Peyer's patch (tissue), 4 donors: ENCODE measurements around the gene EPS15. TPM values are rescaled to one million over a fixed set of nuclear protein-coding genes. Genes with fewer than 3 reads are reported as not detected.
"Not testable (repeated sequence)": the region's sequence is repeated elsewhere in the genome, so short reads cannot be mapped to it uniquely, and the experiment has no call there.

ENCODE experiments used
- DNase-seq, 3 donors: peaks; one replicate each; pipeline ENCODE4 v3.0.0-alpha.2; 2017 to 2019
- H3K27ac ChIP-seq, 4 donors: fragments of 200-600 bp; sonication (generic); one replicate each; pipeline ENCODE4 v1.5.1; 2016 to 2019
- H3K27me3 ChIP-seq, 2 donors: fragments of 200-600 bp; sonication (generic); one replicate each; pipeline ENCODE4 v1.5.1; 2019
- H3K36me3 ChIP-seq, 3 donors: fragments of 200-600 bp; sonication (generic); one replicate each; pipeline ENCODE4 v1.5.1; 2016 to 2019
- H3K4me1 ChIP-seq, 4 donors: fragments of 200-600 bp; sonication (generic); one replicate each; pipeline ENCODE4 v1.5.1; 2016 to 2019
- H3K4me3 ChIP-seq, 4 donors: fragments of 200-600 bp; sonication (generic); 1 replicate in 3 of 4; 2 replicates in 1 of 4; pipeline ENCODE4 v1.5.1; 2016 to 2019; ENCODE audit warnings: mild to moderate bottlenecking in 1 of 4
- H3K9me3 ChIP-seq, 4 donors: fragments of 200-600 bp; sonication (generic); one replicate each; pipeline ENCODE4 v1.5.1; 2016 to 2019; ENCODE audit warnings: mild to moderate bottlenecking in 1 of 4
- POLR2A ChIP-seq, 2 donors: fragments of 450-650 bp; IDR thresholded peaks; one replicate each; pipeline ENCODE4 v1.5.1; 2017; ENCODE audit warnings: antibody characterized with exemption in 2 of 2, mild to moderate bottlenecking in 2 of 2, moderate library complexity in 2 of 2
- total RNA-seq, 4 donors: library from RNA; depleted of rRNA; stranded (reverse); fragments of >200 nt; gene quantifications; one replicate each; pipeline ENCODE4 v1.1.0, GENCODE V29; 2016
- TF ChIP-seq, protein P1 (sequence below), 6 experiments: fragments of 450-650 bp in 4 of 6; fragments of 200-600 bp in 2 of 6; sonication (generic) in 1 of 6; IDR thresholded peaks; one replicate each; pipeline ENCODE4 v1.5.1; 2017 to 2019; ENCODE audit warnings: antibody characterized with exemption in 6 of 6, mild to moderate bottlenecking in 3 of 6, moderate library complexity in 1 of 6

The EPS15 gene
- total RNA-seq, 4 donors from 2014 or later, result 48.9 to 160 (median 65.6) TPM

DNA sequence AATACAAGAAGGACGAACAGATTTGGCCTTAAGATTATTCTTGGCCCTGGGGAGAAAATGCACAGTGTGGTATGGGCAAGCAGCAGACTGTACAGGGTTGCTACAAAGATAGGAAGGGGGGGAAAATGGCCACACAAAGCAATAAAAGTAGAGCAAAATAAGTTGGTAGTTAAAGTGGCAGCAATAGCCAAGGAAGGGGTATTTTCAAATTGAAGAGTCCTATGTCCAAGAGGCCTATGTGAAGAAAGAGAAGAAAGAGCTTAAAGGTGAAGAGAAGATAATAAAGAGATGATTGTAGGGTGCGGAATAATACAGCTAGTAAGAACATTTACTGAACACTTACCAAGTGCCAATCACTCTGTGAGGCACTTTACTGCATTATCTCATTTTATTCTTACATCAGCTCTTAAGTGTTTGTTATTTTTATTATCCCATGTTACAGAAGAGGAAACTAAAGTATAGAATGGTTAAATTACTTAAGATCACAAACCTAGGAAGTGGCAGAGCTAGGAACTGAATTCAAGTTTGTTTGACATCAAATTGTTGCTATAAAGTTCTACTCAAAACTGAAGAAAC, 100.6 kb downstream of the EPS15 start:
- TF ChIP-seq, protein P1, sequence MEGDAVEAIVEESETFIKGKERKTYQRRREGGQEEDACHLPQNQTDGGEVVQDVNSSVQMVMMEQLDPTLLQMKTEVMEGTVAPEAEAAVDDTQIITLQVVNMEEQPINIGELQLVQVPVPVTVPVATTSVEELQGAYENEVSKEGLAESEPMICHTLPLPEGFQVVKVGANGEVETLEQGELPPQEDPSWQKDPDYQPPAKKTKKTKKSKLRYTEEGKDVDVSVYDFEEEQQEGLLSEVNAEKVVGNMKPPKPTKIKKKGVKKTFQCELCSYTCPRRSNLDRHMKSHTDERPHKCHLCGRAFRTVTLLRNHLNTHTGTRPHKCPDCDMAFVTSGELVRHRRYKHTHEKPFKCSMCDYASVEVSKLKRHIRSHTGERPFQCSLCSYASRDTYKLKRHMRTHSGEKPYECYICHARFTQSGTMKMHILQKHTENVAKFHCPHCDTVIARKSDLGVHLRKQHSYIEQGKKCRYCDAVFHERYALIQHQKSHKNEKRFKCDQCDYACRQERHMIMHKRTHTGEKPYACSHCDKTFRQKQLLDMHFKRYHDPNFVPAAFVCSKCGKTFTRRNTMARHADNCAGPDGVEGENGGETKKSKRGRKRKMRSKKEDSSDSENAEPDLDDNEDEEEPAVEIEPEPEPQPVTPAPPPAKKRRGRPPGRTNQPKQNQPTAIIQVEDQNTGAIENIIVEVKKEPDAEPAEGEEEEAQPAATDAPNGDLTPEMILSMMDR (IDR thresholded peaks at IDR 0.05), result no peak
- TF ChIP-seq POLR2A (IDR thresholded peaks at IDR 0.05), result no peak
- no peaks in the 10 kb centered on the region for H3K9me3 ChIP-seq
- H3K4me3 ChIP-seq, result no peak overlapping the region
- peaks cover 0 to 4% (median 0%) of the 10 kb centered on the region in 3 donors for H3K36me3 ChIP-seq
- H3K27ac ChIP-seq, result no peak overlapping the region
- no peak for DNase-seq
- H3K27me3 ChIP-seq, result no peaks in the 10 kb centered on the region
- no peaks in the 10 kb centered on the region for H3K4me1 ChIP-seq

DNA sequence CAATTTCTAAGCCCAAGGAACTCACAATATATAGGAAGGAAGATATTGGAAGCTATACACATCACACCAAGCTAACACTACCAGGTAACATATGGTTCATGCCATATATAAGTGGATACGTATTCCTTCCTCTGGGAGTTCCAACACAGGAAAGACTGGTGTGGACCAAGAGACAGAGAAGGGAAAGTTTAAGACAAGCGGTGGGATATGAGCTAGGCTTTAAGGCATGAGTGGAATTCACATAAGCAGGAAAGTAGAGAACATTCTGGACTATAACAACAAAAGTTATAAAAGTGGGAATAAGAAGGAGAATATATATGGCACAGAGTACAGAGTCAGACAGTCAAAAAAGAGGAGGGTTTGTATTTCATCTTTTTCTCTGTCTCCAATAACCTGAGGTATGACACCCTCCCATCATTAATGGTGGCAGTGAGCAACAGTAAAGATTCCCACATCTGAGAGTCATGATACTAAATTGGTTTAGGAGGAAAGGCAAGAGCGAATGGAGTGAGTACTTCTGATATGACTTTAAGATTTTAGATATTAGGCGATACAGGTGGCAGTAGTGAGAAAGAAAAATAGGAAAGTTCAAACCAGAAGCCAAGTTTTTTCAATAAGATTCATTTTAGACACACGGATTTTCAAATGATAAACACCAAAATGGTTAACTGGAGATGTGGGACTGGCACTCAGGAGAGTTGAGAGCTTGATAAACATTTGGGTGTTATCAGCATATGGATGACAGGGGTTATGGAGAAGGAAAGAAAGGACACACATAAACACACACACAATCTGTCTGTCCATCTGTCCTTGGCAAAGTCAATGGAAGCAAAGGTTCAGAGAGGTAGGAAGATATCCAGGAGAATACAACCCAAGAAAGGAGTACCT, 101.3 kb downstream of the EPS15 start:
- Histone ChIP-seq H3K27ac (no peak overlapping the region), H3K27me3 (no peaks in the 10 kb centered on the region), H3K9me3 (no peaks in the 10 kb centered on the region), H3K4me3 (no peak overlapping the region), H3K36me3 (peaks cover 0 to 4% (median 0%) of the 10 kb centered on the region in 3 donors), H3K4me1 (no peaks in the 10 kb centered on the region)
- TF ChIP-seq, protein P1 (IDR thresholded peaks at IDR 0.05), result no peak
- no peak for DNase-seq

DNA sequence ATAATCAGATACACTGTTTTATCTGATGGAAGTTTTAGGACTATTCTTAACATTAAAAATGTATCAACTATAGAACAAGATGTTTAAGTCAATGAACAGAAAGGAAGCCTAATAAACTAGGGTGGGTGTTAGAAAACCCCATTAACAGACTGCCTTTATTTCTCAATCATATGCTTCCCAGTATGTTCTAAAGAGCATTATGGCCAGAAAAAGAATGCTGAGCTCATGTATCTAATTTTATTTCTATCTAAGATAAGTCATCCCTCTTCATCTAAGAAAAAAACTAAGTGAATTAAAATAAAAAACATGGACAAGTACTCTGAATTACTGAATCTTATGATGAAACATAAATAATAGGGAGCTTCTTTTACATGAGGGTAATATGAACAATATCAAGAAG, 102.2 kb downstream of the EPS15 start:
- no peak for DNase-seq
- Histone ChIP-seq H3K36me3 (peaks cover 0 to 4% (median 0%) of the 10 kb centered on the region in 3 donors), H3K4me1 (no peaks in the 10 kb centered on the region), H3K27ac (no peak overlapping the region), H3K27me3 (no peaks in the 10 kb centered on the region), H3K9me3 (no peaks in the 10 kb centered on the region), H3K4me3 (no peak overlapping the region)
- TF ChIP-seq, protein P1 (IDR thresholded peaks at IDR 0.05), result no peak

DNA sequence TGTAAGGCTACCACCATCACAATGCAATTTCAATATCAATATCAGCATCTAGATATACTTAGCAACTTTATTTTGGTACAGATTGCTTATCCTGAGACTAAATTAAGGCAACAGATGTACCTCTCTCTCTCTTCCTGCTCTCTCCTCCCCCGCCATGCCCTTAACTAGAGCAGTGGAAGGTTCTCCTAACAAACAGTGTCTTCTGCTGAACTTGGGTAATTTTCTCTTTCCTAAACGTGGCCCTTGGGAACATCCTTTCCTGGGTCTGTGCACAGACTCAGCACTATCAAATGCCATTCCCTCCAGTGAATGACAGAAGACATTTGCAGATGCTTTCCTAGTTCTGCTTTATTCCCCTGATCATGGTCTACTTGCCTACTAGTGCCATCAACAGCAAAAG, 103.1 kb downstream of the EPS15 start:
- Histone ChIP-seq H3K4me3 (no peak overlapping the region), H3K27ac (no peak overlapping the region), H3K27me3 (no peaks in the 10 kb centered on the region), H3K36me3 (peaks cover 0 to 4% (median 0%) of the 10 kb centered on the region in 3 donors), H3K9me3 (no peaks in the 10 kb centered on the region), H3K4me1 (no peaks in the 10 kb centered on the region)
- TF ChIP-seq, protein P1 (IDR thresholded peaks at IDR 0.05), result no peak
- no peak for TF ChIP-seq POLR2A (IDR thresholded peaks at IDR 0.05)
- no peak for DNase-seq

DNA sequence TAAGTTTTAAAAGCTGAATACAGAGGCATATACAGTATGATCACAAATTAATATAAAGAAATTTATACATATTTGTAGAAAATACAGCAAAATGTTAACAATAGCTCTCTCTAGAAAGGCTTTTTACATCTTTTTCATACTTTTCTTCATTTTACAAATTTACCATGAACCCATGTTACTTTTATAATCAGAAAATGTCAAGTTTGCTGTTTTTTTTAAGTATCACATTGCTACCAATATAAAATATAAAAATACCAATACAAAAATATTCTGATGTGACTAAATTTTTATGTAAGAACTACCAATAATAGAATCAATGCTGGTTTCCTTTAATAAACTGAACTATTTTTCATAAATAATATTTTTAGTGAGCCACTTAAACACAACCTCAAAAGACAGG, 104.3 kb downstream of the EPS15 start:
- Histone ChIP-seq H3K27ac (no peak overlapping the region), H3K9me3 (no peaks in the 10 kb centered on the region), H3K4me3 (no peak overlapping the region), H3K4me1 (no peaks in the 10 kb centered on the region), H3K27me3 (no peaks in the 10 kb centered on the region), H3K36me3 (peaks cover 0 to 4% (median 0%) of the 10 kb centered on the region in 3 donors)
- TF ChIP-seq POLR2A (IDR thresholded peaks at IDR 0.05), result no peak
- TF ChIP-seq, protein P1 (IDR thresholded peaks at IDR 0.05), result no peak
- no peak for DNase-seq

DNA sequence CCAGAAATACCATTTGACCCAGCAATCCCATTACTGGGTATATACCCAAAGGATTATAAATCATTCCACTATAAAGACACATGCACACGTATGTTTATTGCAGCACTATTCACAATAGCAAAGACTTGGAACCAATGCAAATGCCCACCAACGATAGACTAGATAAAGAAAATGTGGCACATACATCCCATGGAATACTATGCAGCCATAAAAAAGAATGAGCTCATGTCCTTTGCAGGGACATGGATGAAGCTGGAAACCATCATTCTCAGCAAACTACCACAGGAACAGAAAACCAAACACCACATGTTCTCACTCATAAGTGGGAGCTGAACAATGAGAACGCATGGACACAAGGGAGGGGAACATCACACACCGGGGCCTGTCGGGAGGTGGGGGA, 107.2 kb downstream of the EPS15 start:
- H3K4me3 ChIP-seq, DNase-seq, H3K27ac ChIP-seq, H3K4me1 ChIP-seq, H3K9me3 ChIP-seq, H3K27me3 ChIP-seq: not testable (repeated sequence)
- peaks cover 0 to 28% (median 4%) of the 10 kb centered on the region in 3 donors for H3K36me3 ChIP-seq
